BJ (cell line): ENCODE results near the gene SERP1. TPM values are rescaled to one million over a fixed set of nuclear protein-coding genes. Genes with fewer than 3 reads are reported as not detected.
A peak's percentile ranks its signal among the peaks of the same experiment; 100 is the strongest.
"Not testable (repeated sequence)": the region's sequence is repeated elsewhere in the genome, so short reads cannot be mapped to it uniquely, and the experiment has no call there.

Experiments used
- CTCF ChIA-PET: fragments of 350-600 bp; formaldehyde crosslinking; extraction: SDS; loops from one replicate; lab custom pipeline; 2021; ENCODE audit warnings: antibody characterized with exemption, inconsistent platforms; lab: Yijun Ruan, JAX
- POLR2A ChIA-PET: fragments of 300-600 bp; sonication (Branson Sonifier 250); formaldehyde crosslinking; extraction: SDS; loops from one replicate; lab custom pipeline; 2021; ENCODE audit warnings: antibody characterized with exemption; lab: Charles Lee
- DNase-seq: peaks from one replicate; pipeline ENCODE4 v3.0.0-alpha.2; 2011; ENCODE audit warnings: low read depth
- H3K27me3 ChIP-seq: 2 replicates; pipeline ENCODE4 v1.6.0; 2011; ENCODE audit warnings: low read length; ENCODE audit not compliant: control insufficient read depth, insufficient read depth
- H3K36me3 ChIP-seq: 2 replicates; pipeline ENCODE4 v1.5.1; 2011; ENCODE audit warnings: low read length; ENCODE audit not compliant: control insufficient read depth, insufficient read depth
- H3K4me3 ChIP-seq: 2 replicates; pipeline ENCODE4 v1.5.1; 2011; ENCODE audit warnings: low read depth, mild to moderate bottlenecking, control low read depth, low read length
- CTCF ChIP-seq: IDR thresholded peaks from 2 replicates; pipeline ENCODE4 v1.5.1; 2011; ENCODE audit warnings: low read depth, mild to moderate bottlenecking, control low read depth, inconsistent platforms, low read length, moderate library complexity; ENCODE audit not compliant: insufficient read depth
- polyA plus RNA-seq: library from polyadenylated mRNA; depleted of rRNA; stranded (reverse); fragments of >200 nt; gene quantifications from 2 replicates; pipeline ENCODE4 v1.2.3, GENCODE V29; 2011

The SERP1 gene
- polyA plus RNA-seq, 1 experiment = 86.5 TPM

- no peak for DNase-seq
- CTCF ChIA-PET = interaction anchor here (0.8 to 1.6 kb wide), 4 partner anchors 9 to 90 kb away, joined by 3 to 7 read pairs (median 4); no protein-coding TSS in a partner anchor
- no peak for TF ChIP-seq CTCF
- Histone ChIP-seq H3K4me3 (no peak overlapping the region), H3K36me3 (no peaks in the 10 kb centered on the region), H3K27me3 (0 out of 2 replicates have a peak, but pooled peaks cover 4% of the 10 kb centered on the region)
- POLR2A ChIA-PET = no interaction called here
Measured at GRCh38 chr3:150504483-150504882, 41.8 kb downstream of the SERP1 start.

- CTCF ChIA-PET = interaction anchor here (0.8 kb wide), 2 partner anchors 16 to 25 kb away, joined by 3 to 4 read pairs; no protein-coding TSS in a partner anchor
- Histone ChIP-seq H3K4me3 (no peak overlapping the region), H3K36me3 (no peaks in the 10 kb centered on the region), H3K27me3 (0 out of 2 replicates have a peak, but pooled peaks cover 4% of the 10 kb centered on the region)
- no peak for DNase-seq
- TF ChIP-seq CTCF = no peak
- POLR2A ChIA-PET = no interaction called here
Measured at GRCh38 chr3:150503402-150504099, 42.7 kb downstream of the SERP1 start.

- H3K27me3 ChIP-seq, DNase-seq, H3K36me3 ChIP-seq, POLR2A ChIA-PET, H3K4me3 ChIP-seq: not testable (repeated sequence)
- CTCF ChIA-PET = interaction anchor here (0.9 to 1.4 kb wide), 2 partner anchors 155 to 261 kb away, joined by 3 to 4 read pairs; no protein-coding TSS in a partner anchor
Measured at GRCh38 chr3:150500960-150501359, 45.3 kb downstream of the SERP1 start.

- DNase-seq = peak; percentile 22
- CTCF ChIA-PET = interaction anchor here (1.4 to 5.3 kb wide), 2 partner anchors 88 to 270 kb away, joined by 4 to 64 read pairs; no protein-coding TSS in a partner anchor
- H3K27me3 ChIP-seq = no peaks in the 10 kb centered on the region
- no peak for TF ChIP-seq CTCF
- H3K4me3 ChIP-seq = no peak overlapping the region
- no peaks in the 10 kb centered on the region for H3K36me3 ChIP-seq
- POLR2A ChIA-PET = no interaction called here
Measured at GRCh38 chr3:150497956-150498355, 48.3 kb downstream of the SERP1 start.

- ChIA-PET POLR2A (interaction anchor here (0.6 to 1.1 kb wide), 5 partner anchors 16 to 526 kb away, joined by 3 to 7 read pairs (median 4); no protein-coding TSS in a partner anchor), CTCF (interaction anchor here (0.7 to 5.3 kb wide), 24 partner anchors 9 to 559 kb away, joined by 3 to 64 read pairs (median 4); partner anchors contain the start of gene TSC22D2)
- no peak overlapping the region for H3K4me3 ChIP-seq
- no peaks in the 10 kb centered on the region for H3K27me3 ChIP-seq
- TF ChIP-seq CTCF = peak; percentile 57
- H3K36me3 ChIP-seq = no peaks in the 10 kb centered on the region
- no peak for DNase-seq
Measured at GRCh38 chr3:150495563-150496168, 50.6 kb downstream of the SERP1 start.
